ENCODE measurements around the gene TNFRSF18.
"Not testable (repeated sequence)": the region's sequence is repeated elsewhere in the genome, so short reads cannot be mapped to it uniquely, and the experiment has no call there.

The TNFRSF18 gene, protein sequence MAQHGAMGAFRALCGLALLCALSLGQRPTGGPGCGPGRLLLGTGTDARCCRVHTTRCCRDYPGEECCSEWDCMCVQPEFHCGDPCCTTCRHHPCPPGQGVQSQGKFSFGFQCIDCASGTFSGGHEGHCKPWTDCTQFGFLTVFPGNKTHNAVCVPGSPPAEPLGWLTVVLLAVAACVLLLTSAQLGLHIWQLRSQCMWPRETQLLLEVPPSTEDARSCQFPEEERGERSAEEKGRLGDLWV

GRCh38 chr1:1206376-1206965 is at the start of gene TNFRSF18:
TNFRSF18 (minus strand) TSS chr1:1206592; CDS start chr1:1206571, 21 bp downstream.
- DNase-seq: no peak

DNA sequence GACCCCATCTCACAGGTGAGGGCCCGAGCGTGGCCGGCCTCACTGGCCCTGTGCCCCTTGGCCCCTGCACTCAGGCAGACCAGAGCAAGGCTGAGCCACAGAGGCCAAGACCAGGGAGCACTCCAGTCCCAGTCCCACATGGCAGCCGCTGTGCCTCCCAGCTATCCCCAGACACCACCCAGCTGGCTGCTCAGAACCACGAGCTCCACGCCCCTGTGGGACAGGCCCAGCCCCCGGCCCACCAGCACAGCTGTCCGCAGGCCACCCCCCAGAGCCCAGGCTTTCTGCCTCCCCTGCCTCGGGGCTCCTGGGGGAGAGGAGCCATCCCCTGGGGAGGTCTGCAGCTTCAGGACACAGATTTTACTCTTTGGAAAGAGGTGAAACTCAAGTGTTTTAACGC is 49.2 kb upstream of the TNFRSF18 start:
- DNase-seq: no peak

- no peak for DNase-seq
Measured at GRCh38 chr1:1255078-1255477, 48.7 kb upstream of the TNFRSF18 start.

- no peak for DNase-seq
Measured at GRCh38 chr1:1254667-1254998, 48.2 kb upstream of the TNFRSF18 start.

GRCh38 chr1:1253972-1254666 is 47.7 kb upstream of the TNFRSF18 start:
- DNase-seq: no peak

DNA sequence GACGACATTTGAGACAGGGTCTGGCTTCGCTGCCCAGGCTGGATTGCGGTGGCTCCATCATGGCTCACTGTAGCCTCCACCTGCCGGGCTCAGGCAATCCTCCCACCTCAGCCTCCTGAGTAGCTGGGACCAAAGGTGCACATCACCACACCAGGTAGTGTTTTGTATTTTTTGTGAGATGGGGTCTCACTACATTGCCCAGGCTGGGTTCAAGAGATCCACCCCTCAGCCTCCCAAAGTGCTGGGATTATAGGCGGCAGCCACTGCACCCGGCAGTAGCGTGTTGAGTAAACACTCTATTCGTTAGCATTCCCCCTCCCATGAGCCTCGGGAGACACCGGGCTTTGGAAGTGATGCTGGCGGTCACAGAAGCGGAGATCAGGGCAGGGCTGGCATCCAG is 46.9 kb upstream of the TNFRSF18 start:
- no peak for DNase-seq

DNA sequence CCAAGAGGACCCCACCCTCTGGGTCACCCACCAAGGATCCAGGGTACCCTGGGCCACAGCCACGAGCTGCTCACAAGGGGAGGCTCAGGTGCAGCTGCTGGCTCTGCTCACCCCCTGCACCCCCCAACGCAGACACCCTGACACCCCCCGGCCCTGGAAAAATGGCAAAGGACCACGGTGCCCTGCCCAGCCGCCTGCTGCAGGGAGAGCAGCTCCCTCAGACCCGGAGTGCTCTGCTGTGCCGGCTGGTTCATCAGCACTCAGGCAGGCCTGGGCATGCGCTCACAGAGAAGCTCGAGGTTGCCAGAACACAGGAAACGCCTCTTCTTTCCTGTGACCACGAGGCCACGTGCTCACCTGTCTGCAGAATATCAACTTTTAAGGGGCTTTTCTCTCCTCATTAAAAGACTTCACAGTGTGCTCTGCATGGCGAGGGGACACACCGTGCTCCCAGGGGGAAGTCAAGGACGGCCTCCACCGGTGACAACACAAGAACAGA is 44.4 kb upstream of the TNFRSF18 start:
- DNase-seq: no peak

GRCh38 chr1:1248009-1248913 is 41.9 kb upstream of the TNFRSF18 start:
- DNase-seq: not testable (repeated sequence)

- DNase-seq: no peak
Measured at GRCh38 chr1:1247341-1247913, 41.0 kb upstream of the TNFRSF18 start.

GRCh38 chr1:1246577-1247340 is 40.4 kb upstream of the TNFRSF18 start, which contains the start of gene C1QTNF12:
C1QTNF12 (minus strand) TSS chr1:1246722; CDS start chr1:1246690, 32 bp downstream.
- no peak for DNase-seq

- no peak for DNase-seq
Measured at GRCh38 chr1:1245817-1246576, 39.6 kb upstream of the TNFRSF18 start.

GRCh38 chr1:1245178-1245816 is 38.9 kb upstream of the TNFRSF18 start:
- no peak for DNase-seq

GRCh38 chr1:1244192-1244811 is 37.9 kb upstream of the TNFRSF18 start:
- no peak for DNase-seq

GRCh38 chr1:1243807-1244191 is 37.4 kb upstream of the TNFRSF18 start:
- no peak for DNase-seq

GRCh38 chr1:1243266-1243660 is 36.9 kb upstream of the TNFRSF18 start:
- DNase-seq: no peak

DNA sequence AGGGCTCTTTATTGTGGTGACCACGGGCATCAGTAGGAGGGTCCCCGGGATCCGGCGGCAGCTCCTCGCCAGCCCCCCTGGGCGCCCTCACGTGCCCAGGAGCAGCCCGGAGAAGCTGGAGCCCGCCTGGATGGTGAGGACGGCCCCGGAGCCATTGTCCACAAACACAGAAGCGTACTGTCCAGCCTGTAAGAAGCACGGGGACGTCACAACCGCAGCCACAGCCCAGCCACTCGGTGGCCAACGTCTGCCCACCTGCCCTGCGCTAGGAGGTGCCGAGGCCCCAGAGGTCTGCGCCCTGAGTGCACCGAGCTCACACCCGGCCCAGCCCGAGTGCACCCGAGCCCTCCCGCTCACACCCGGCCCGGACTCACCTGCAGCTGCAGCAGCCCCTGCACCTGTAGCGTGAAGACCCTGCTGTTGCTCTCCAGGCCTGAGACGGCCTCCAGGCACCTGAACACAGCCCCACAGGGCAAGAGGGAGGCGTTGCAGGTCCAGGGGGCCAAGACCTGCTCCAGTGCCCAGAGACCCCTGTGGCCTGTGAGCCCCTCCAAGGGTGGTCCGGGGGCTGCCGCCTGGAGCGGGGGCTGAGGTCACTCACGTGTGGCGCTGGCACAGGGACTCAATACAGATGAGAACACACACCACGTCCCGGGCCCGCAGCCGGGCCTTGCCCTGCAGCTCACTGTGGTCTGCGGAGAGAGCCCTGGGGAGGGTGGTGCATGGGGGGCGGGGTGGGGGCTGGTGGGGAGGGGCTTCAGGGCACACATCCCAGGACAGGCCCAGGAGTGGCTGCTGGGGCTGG is 36.3 kb upstream of the TNFRSF18 start:
- DNase-seq: no peak

DNA sequence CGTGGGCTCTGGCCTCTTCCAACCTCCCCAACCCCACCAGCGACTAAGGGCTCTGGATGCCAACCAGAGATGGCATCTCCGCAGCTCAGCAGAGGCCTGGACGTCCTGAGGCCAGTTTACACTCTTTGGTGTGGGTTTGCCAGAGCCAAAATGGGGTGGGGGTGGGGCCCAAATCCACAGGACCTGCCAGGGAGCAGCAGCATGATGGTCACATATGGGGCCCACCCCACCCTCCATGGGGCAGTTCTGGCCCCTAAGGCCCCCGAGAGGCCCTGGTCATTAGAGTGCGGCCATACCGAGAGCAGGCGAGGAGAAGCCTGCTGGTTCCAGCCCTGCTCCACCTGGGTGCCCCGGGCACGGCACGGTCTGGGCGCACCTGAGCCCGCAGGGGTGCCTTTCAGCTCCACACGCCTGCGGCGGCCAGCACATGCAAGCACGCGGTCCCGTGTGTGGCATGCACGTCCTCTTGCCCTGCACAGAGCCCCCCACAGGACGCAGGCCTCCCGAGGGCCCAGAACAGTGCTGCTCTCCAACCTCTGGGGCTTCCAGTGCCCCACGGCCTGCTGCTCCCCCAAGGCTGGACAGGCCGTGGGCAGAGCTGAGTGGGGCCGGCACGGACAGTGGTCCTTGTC is 35.3 kb upstream of the TNFRSF18 start:
- DNase-seq: no peak

- no peak for DNase-seq
Measured at GRCh38 chr1:1240822-1241587, 34.6 kb upstream of the TNFRSF18 start.
